Measurements from ENCODE around the gene ALOX5.
"Not testable (repeated sequence)": the region's sequence is repeated elsewhere in the genome, so short reads cannot be mapped to it uniquely, and the experiment has no call there.

Gene ALOX5

GRCh38 chr10:45404087-45404769, 30.2 kb downstream of the ALOX5 start:
- in situ Hi-C loops (cut with MboI; ENCODE audit: low sequenced_read_pairs): no loop called here

GRCh38 chr10:45404770-45405120, 30.7 kb downstream of the ALOX5 start:
- in situ Hi-C loops (cut with MboI; ENCODE audit: low sequenced_read_pairs): no loop called here

GRCh38 chr10:45407542-45407941, 33.5 kb downstream of the ALOX5 start:
- in situ Hi-C loops (cut with MboI; ENCODE audit: low sequenced_read_pairs): no loop called here

- in situ Hi-C loops (cut with MboI; ENCODE audit: low sequenced_read_pairs): no loop called here
These were observed 34.7 kb downstream of the ALOX5 start for GRCh38 chr10:45408421-45409319.

GRCh38 chr10:45409347-45409746, 35.3 kb downstream of the ALOX5 start:
- in situ Hi-C loops (cut with MboI; ENCODE audit: low sequenced_read_pairs): not testable (repeated sequence)

GRCh38 chr10:45409782-45410181, 35.8 kb downstream of the ALOX5 start:
- in situ Hi-C loops (cut with MboI; ENCODE audit: low sequenced_read_pairs): no loop called here

- in situ Hi-C loops (cut with MboI; ENCODE audit: low sequenced_read_pairs): no loop called here
These were observed 36.4 kb downstream of the ALOX5 start for GRCh38 chr10:45410489-45410806.

GRCh38 chr10:45410807-45411606, 37.0 kb downstream of the ALOX5 start:
- in situ Hi-C loops (cut with MboI; ENCODE audit: low sequenced_read_pairs): no loop called here

- in situ Hi-C loops (cut with MboI; ENCODE audit: low sequenced_read_pairs): no loop called here
These were observed 37.6 kb downstream of the ALOX5 start for GRCh38 chr10:45411607-45411940.

GRCh38 chr10:45415062-45415461, 41.0 kb downstream of the ALOX5 start:
- in situ Hi-C loops (cut with MboI; ENCODE audit: low sequenced_read_pairs): not testable (repeated sequence)

GRCh38 chr10:45416603-45417002, 42.6 kb downstream of the ALOX5 start:
- in situ Hi-C loops (cut with MboI; ENCODE audit: low sequenced_read_pairs): no loop called here

- in situ Hi-C loops (cut with MboI; ENCODE audit: low sequenced_read_pairs): no loop called here
These were observed 43.7 kb downstream of the ALOX5 start for GRCh38 chr10:45417746-45418145.

GRCh38 chr10:45418417-45418848, 44.4 kb downstream of the ALOX5 start:
- in situ Hi-C loops (cut with MboI; ENCODE audit: low sequenced_read_pairs): no loop called here

GRCh38 chr10:45418849-45419675, 45.0 kb downstream of the ALOX5 start:
- in situ Hi-C loops (cut with MboI; ENCODE audit: low sequenced_read_pairs): no loop called here

GRCh38 chr10:45419676-45420025, 45.6 kb downstream of the ALOX5 start:
- in situ Hi-C loops (cut with MboI; ENCODE audit: low sequenced_read_pairs): no loop called here

GRCh38 chr10:45420453-45421192, 46.6 kb downstream of the ALOX5 start:
- in situ Hi-C loops (cut with MboI; ENCODE audit: low sequenced_read_pairs): no loop called here

GRCh38 chr10:45421221-45422097, 47.4 kb downstream of the ALOX5 start:
- in situ Hi-C loops (cut with MboI; ENCODE audit: low sequenced_read_pairs): no loop called here

- in situ Hi-C loops (cut with MboI; ENCODE audit: low sequenced_read_pairs): no loop called here
These were observed 48.3 kb downstream of the ALOX5 start for GRCh38 chr10:45422207-45422865.
